Body of pancreas (tissue), 4 donors: ENCODE measurements around the gene WDR5. TPM values are rescaled to one million over a fixed set of nuclear protein-coding genes. Genes with fewer than 3 reads are reported as not detected.

Experiments
- ATAC-seq: fragments of 150-250 bp; one replicate; pipeline ENCODE4 v1.9.1; 2016
- DNase-seq, 4 donors: peaks; one replicate each; pipeline ENCODE4 v3.0.0-alpha.2; 2019
- H3K27ac ChIP-seq, 4 donors: fragments of 200-600 bp; sonication (generic); 1 replicate in 3 of 4; 2 replicates in 1 of 4; pipeline versions ENCODE4 v1.5.1 to v1.6.1; 2016 to 2019; ENCODE audit warnings: mild to moderate bottlenecking in 1 of 4, mixed read lengths in 1 of 4, moderate library complexity in 1 of 4
- H3K27me3 ChIP-seq, 2 donors: fragments of 200-600 bp; sonication (generic); one replicate each; pipeline ENCODE4 v1.6.0; 2016; ENCODE audit warnings: mild to moderate bottlenecking in 1 of 2
- H3K36me3 ChIP-seq, 2 donors: fragments of 200-600 bp; sonication (generic); replicated peaks in 1 of 2; 2 replicates each; pipeline ENCODE4 v1.5.1; 2016; ENCODE audit warnings: low read depth in 2 of 2; ENCODE audit not compliant: insufficient read depth in 1 of 2
- H3K4me1 ChIP-seq: fragments of 200-600 bp; sonication (generic); one replicate; pipeline ENCODE4 v1.6.0; 2016
- H3K4me3 ChIP-seq, 2 donors: fragments of 200-600 bp; sonication (generic); 1 replicate in 1 of 2; 2 replicates in 1 of 2; pipeline ENCODE4 v1.5.1; 2016 to 2019
- H3K9me3 ChIP-seq, 3 donors: fragments of 200-600 bp; sonication (generic); 1 replicate in 2 of 3; 2 replicates in 1 of 3; pipeline ENCODE4 v1.5.1; 2016
- POLR2A ChIP-seq, 3 donors: fragments of 450-650 bp; IDR thresholded peaks; one replicate each; pipeline ENCODE4 v1.6.1; 2016; ENCODE audit warnings: antibody characterized with exemption in 3 of 3, mild to moderate bottlenecking in 2 of 3
- WGBS, 2 donors: methylation state at CpG; one replicate each; pipeline ENCODE4 v1.1.5; 2017; 5-methylcytosine and 5-hydroxymethylcytosine counted together
- intact Hi-C: fragments of 100-400 bp; cut with DNase I; formaldehyde crosslinking; loops from one replicate; pipeline ENCODE4 v1.15.1; 2023
- total RNA-seq, 2 donors: library from RNA; depleted of rRNA; stranded (reverse); fragments of >200 nt; gene quantifications; one replicate each; pipeline ENCODE4 v1.1.0, GENCODE V29; 2016
- TF ChIP-seq, protein P1 (sequence below), 7 experiments: fragments of 450-650 bp in 4 of 7; fragments of 200-600 bp in 3 of 7; sonication (generic) in 3 of 7; IDR thresholded peaks; one replicate each; pipeline ENCODE4 v1.5.1; 2016 to 2019; ENCODE audit warnings: antibody characterized with exemption in 7 of 7

Gene WDR5
- total RNA-seq, 2 donors from 2014 or later: 12.5 to 19.1 TPM

DNA sequence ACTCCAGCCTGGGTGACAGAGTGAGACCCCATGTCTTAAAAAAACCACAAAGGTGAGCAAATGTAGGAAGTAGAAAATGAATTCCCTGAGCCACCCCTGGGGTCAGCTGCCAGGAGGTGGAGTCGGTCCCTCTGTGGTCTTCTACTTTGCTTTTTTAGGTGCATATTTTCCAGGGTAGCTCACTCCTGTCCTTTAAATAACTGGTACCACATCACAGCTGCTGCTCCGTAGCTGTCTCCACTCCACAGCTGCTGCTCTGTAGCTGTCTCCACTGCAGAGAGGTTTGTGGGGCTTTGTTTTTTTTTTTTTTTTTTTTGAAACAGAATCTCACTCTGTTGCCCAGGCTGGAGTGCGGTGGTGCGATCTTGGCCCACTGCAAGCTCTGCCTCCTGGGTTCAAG lies 8.9 kb downstream of the WDR5 start:
- H3K4me3 ChIP-seq: no peak overlapping the region
- no peaks in the 10 kb centered on the region for H3K27me3 ChIP-seq
- peaks cover 0 to 43% of the 10 kb centered on the region in 2 donors for H3K36me3 ChIP-seq
- H3K9me3 ChIP-seq: no peaks in the 10 kb centered on the region
- TF ChIP-seq, protein P1, sequence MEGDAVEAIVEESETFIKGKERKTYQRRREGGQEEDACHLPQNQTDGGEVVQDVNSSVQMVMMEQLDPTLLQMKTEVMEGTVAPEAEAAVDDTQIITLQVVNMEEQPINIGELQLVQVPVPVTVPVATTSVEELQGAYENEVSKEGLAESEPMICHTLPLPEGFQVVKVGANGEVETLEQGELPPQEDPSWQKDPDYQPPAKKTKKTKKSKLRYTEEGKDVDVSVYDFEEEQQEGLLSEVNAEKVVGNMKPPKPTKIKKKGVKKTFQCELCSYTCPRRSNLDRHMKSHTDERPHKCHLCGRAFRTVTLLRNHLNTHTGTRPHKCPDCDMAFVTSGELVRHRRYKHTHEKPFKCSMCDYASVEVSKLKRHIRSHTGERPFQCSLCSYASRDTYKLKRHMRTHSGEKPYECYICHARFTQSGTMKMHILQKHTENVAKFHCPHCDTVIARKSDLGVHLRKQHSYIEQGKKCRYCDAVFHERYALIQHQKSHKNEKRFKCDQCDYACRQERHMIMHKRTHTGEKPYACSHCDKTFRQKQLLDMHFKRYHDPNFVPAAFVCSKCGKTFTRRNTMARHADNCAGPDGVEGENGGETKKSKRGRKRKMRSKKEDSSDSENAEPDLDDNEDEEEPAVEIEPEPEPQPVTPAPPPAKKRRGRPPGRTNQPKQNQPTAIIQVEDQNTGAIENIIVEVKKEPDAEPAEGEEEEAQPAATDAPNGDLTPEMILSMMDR (IDR thresholded peaks at IDR 0.05): no peak
- TF ChIP-seq POLR2A (IDR thresholded peaks at IDR 0.05): no peak
- intact Hi-C loops: no loop called here
- ATAC-seq: no peak
- no peaks in the 10 kb centered on the region for H3K4me1 ChIP-seq
- no peak overlapping the region for H3K27ac ChIP-seq
- 85 to 94% methylated on average over 3 to 4 of the region's 4 CpGs for WGBS, 2 donors
- DNase-seq: no peak

DNA sequence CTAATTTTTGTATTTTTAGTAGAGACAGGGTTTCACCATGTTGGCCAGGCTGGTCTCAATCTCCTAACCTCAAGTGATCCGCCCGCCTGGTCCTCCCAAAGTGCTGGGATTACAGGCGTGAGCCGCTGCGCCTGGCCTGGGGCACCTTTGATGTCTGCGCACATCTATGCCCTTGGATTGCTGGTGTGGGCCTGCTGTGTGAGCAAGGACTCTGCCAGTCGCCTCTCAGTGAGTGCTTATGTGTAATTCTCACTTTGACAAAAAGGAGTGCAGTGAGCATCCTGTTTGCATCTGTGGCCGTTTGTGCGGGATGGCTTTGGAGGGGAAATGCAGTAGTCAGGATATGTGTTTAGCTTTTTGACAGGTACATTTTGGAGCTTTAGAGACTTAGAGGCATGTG lies 9.4 kb downstream of the WDR5 start:
- Histone ChIP-seq H3K27me3 (no peaks in the 10 kb centered on the region), H3K4me1 (no peaks in the 10 kb centered on the region), H3K27ac (no peak overlapping the region), H3K4me3 (no peak overlapping the region), H3K36me3 (peaks cover 0 to 41% of the 10 kb centered on the region in 2 donors), H3K9me3 (no peaks in the 10 kb centered on the region)
- intact Hi-C loops: no loop called here
- DNase-seq (no peak), ATAC-seq (no peak)
- 40 to 94% methylated on average over 1 to 9 of the region's 9 CpGs for WGBS, 2 donors
- TF ChIP-seq POLR2A (IDR thresholded peaks at IDR 0.05): no peak
- TF ChIP-seq, protein P1 (IDR thresholded peaks at IDR 0.05): no peak

DNA sequence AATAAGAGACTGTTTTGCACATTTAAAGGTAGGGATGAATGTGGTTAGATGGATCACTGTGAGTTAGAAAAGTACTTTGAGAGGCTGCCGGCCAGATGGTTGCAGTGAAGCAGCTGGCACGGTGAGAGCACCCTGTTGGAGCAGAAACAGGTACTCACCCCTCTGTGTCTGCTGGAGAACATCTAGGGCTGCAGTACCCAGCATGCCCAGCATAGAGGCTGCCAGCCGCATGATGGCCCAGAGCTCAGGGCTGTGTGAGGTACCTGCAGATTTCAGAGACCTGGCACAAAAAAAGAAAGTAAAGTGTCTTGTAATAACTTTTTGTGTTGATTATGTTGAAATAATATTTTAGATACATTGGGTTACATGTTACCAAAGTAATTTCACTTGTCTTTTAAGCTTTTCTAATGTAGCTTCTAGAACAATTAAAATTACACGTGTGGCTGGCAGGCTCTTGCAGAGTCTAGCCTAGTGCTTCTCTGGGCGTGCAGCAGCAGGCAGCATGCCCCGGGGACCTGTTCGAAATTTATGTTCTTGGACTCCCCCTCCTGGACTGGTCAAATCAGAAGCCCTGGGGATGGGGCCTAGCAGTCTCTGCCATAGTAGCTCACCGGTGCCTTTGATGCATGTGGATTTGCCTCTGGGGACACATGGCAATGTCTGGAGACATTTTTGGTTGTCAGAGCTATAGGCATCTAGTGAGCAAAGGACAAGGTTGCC lies 11.1 kb downstream of the WDR5 start:
- TF ChIP-seq, protein P1 (IDR thresholded peaks at IDR 0.05): no peak
- no peak for TF ChIP-seq POLR2A (IDR thresholded peaks at IDR 0.05)
- no peak for DNase-seq
- H3K27ac ChIP-seq: no peak overlapping the region
- H3K27me3 ChIP-seq: no peaks in the 10 kb centered on the region
- H3K9me3 ChIP-seq: no peaks in the 10 kb centered on the region
- no peak overlapping the region for H3K4me3 ChIP-seq
- ATAC-seq: no peak
- intact Hi-C loops: no loop called here
- peaks cover 0 to 39% of the 10 kb centered on the region in 2 donors for H3K36me3 ChIP-seq
- WGBS, 2 donors: 83 to 89% methylated on average over 8 of the region's 8 CpGs
- H3K4me1 ChIP-seq: no peaks in the 10 kb centered on the region

DNA sequence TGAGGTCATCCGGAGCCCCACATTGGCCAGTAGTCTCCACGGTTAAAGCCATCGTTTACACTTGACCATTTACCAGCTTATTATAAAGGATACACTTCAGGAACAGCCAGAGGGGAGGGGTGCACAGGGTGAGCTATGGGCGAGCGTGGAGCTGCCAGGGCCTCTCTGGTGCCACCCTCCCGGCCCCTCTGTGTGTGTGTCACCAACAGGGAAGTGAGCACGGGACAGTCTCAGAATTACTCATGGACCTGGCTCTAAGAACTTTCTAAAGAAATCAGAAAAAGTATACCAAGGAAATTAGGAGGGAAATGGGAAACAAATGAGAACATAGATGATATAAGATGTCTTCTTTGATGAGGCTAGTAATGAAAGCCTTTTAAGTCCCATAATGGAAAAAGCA lies 13.5 kb downstream of the WDR5 start:
- DNase-seq (no peak), ATAC-seq (no peak)
- TF ChIP-seq, protein P1 (IDR thresholded peaks at IDR 0.05): no peak
- TF ChIP-seq POLR2A (IDR thresholded peaks at IDR 0.05): no peak
- Histone ChIP-seq H3K4me3 (no peak overlapping the region), H3K27me3 (no peaks in the 10 kb centered on the region), H3K27ac (no peak overlapping the region), H3K36me3 (peaks cover 0 to 37% of the 10 kb centered on the region in 2 donors), H3K4me1 (no peaks in the 10 kb centered on the region), H3K9me3 (no peaks in the 10 kb centered on the region)
- intact Hi-C loops: no loop called here
- 88 to 91% methylated on average over 5 to 7 of the region's 7 CpGs for WGBS, 2 donors
